SK-N-SH (cell line): ENCODE data around the gene TIE1. TPM values are rescaled to one million over a fixed set of nuclear protein-coding genes. Genes with fewer than 3 reads are reported as not detected.

Experiments
- CTCF ChIA-PET: fragments of 300-600, 350-600 bp; formaldehyde crosslinking; extraction: SDS; loops from one replicate; lab custom pipeline; 2021; lab: Yijun Ruan, JAX
- POLR2A ChIA-PET: fragments of 350-600 bp; sonication (Branson Sonifier 250); formaldehyde crosslinking; extraction: SDS; loops from one replicate; lab custom pipeline; 2020; ENCODE audit warnings: antibody characterized with exemption, inconsistent platforms; lab: Yijun Ruan, JAX
- DNase-seq: peaks from one replicate; pipeline ENCODE4 v3.0.0; 2012
- H2AFZ ChIP-seq: fragments of 200-600 bp; sonication (generic); 2 replicates; pipeline ENCODE4 v1.8.1; 2016; ENCODE audit warnings: antibody characterized with exemption, mild to moderate bottlenecking, low read depth
- H3F3A ChIP-seq: fragments of 200-600 bp; sonication (generic); replicated peaks from 2 replicates; pipeline ENCODE3; 2016; ENCODE audit warnings: antibody characterized with exemption, mild to moderate bottlenecking; ENCODE audit not compliant: insufficient read depth
- H3K27ac ChIP-seq, 2 experiments: fragments of 200-500 bp in 1 of 2; fragments of 200-600 bp in 1 of 2; sonication (Bioruptor generic) in 1 of 2; sonication (generic), shearing (Covaris generic) in 1 of 2; 2 replicates each; pipeline versions ENCODE4 v1.5.1 to v1.6.1; 2014 to 2016; ENCODE audit warnings: low read depth in 2 of 2, inconsistent platforms in 1 of 2, low read length in 1 of 2, mild to moderate bottlenecking in 1 of 2, mixed read lengths in 1 of 2
- H3K27me3 ChIP-seq: fragments of 200-600 bp; sonication (generic), shearing (Covaris generic); 2 replicates; pipeline ENCODE4 v1.6.1; 2016; ENCODE audit warnings: mixed run types; ENCODE audit not compliant: insufficient read depth
- H3K36me3 ChIP-seq, 2 experiments: fragments of 200-500 bp in 1 of 2; fragments of 200-600 bp in 1 of 2; sonication (Bioruptor generic) in 1 of 2; sonication (generic) in 1 of 2; replicated peaks in 1 of 2; 2 replicates each; pipeline versions ENCODE3 to v1.5.1; 2014 to 2016; ENCODE audit warnings: low read length in 1 of 2, mild to moderate bottlenecking in 1 of 2; ENCODE audit not compliant: insufficient read depth in 2 of 2, control insufficient read depth in 1 of 2
- H3K4me1 ChIP-seq, 2 experiments: fragments of 200-500 bp in 1 of 2; fragments of 200-600 bp in 1 of 2; sonication (Bioruptor generic) in 1 of 2; sonication (generic), shearing (Covaris generic) in 1 of 2; 2 replicates each; pipeline versions ENCODE4 v1.5.1 to v1.6.1; 2014 to 2016; ENCODE audit warnings: low read depth in 1 of 2, low read length in 1 of 2, mixed run types in 1 of 2; ENCODE audit not compliant: insufficient read depth in 2 of 2, control insufficient read depth in 1 of 2
- H3K4me2 ChIP-seq: fragments of 200-600 bp; sonication (generic), shearing (Covaris generic); 2 replicates; pipeline ENCODE4 v1.6.1; 2017; ENCODE audit warnings: mixed run types
- H3K4me3 ChIP-seq, 2 experiments: fragments of 200-500 bp in 1 of 2; fragments of 200-600 bp in 1 of 2; sonication (Bioruptor generic) in 1 of 2; sonication (generic), shearing (Covaris generic) in 1 of 2; 2 replicates each; pipeline versions ENCODE4 v1.5.1 to v1.8.1; 2014 to 2016; ENCODE audit warnings: low read depth in 2 of 2, inconsistent platforms in 1 of 2, low read length in 1 of 2, mild to moderate bottlenecking in 1 of 2, mixed read lengths in 1 of 2, moderate library complexity in 1 of 2
- H3K79me2 ChIP-seq: fragments of 200-600 bp; sonication (generic); 2 replicates; pipeline ENCODE4 v1.8.1; 2017; ENCODE audit warnings: mild to moderate bottlenecking; ENCODE audit not compliant: insufficient read depth
- H3K9ac ChIP-seq: fragments of 200-600 bp; sonication (generic); 2 replicates; pipeline ENCODE4 v1.6.1; 2017; ENCODE audit warnings: mixed run types
- H3K9me2 ChIP-seq: fragments of 200-600 bp; sonication (generic); 2 replicates; pipeline ENCODE4 v1.6.1; 2017; ENCODE audit warnings: mixed run types
- H3K9me3 ChIP-seq: fragments of 200-600 bp; sonication (generic); 2 replicates; pipeline ENCODE4 v1.6.1; 2017; ENCODE audit warnings: mixed run types, mild to moderate bottlenecking, moderate library complexity
- H4K20me1 ChIP-seq: fragments of 200-600 bp; sonication (generic); 2 replicates; pipeline ENCODE4 v1.6.1; 2017; ENCODE audit warnings: mild to moderate bottlenecking, mixed run types; ENCODE audit not compliant: insufficient read depth
- CHD2 ChIP-seq: fragments of 150-350 bp; IDR thresholded peaks from 2 replicates; pipeline ENCODE4 v1.6.1; 2018; ENCODE audit warnings: low read length; ENCODE audit not compliant: partially characterized antibody
- CTCF ChIP-seq: fragments of 200-600 bp; sonication (generic); IDR thresholded peaks from 2 replicates; pipeline ENCODE4 v1.6.1; 2017; ENCODE audit warnings: antibody characterized with exemption, mild to moderate bottlenecking, moderate library complexity
- ELF1 ChIP-seq: IDR thresholded peaks from 2 replicates; pipeline ENCODE4 v1.4.0; 2012
- FOSL2 ChIP-seq: IDR thresholded peaks from 2 replicates; pipeline ENCODE4 v1.4.0; 2012; ENCODE audit warnings: low read depth, mild to moderate bottlenecking, moderate library complexity, borderline replicate concordance
- FOXJ3 ChIP-seq: sonication (generic); formaldehyde crosslinking; IDR thresholded peaks from 2 replicates; pipeline ENCODE4 v1.5.1; 2020; ENCODE audit warnings: mild to moderate bottlenecking, missing genetic modification reagents
- FOXM1 ChIP-seq: IDR thresholded peaks from 2 replicates; pipeline ENCODE4 v1.4.0; 2012; ENCODE audit warnings: low read depth, mild to moderate bottlenecking
- GATA2 ChIP-seq: sonication (generic); formaldehyde crosslinking; IDR thresholded peaks from 2 replicates; pipeline ENCODE4 v1.5.0; 2020; ENCODE audit warnings: mild to moderate bottlenecking, missing genetic modification reagents
- NFIC ChIP-seq: IDR thresholded peaks from 2 replicates; pipeline ENCODE4 v1.4.0; 2012; ENCODE audit warnings: borderline replicate concordance
- NRF1 ChIP-seq: IDR thresholded peaks from 2 replicates; pipeline ENCODE4 v1.6.1; 2012; ENCODE audit warnings: low read depth, mild to moderate bottlenecking, low read length
- REST ChIP-seq: IDR thresholded peaks from 2 replicates; pipeline ENCODE4 v1.6.1; 2012; ENCODE audit warnings: mild to moderate bottlenecking, low read depth, low read length, moderate library complexity
- RXRA ChIP-seq: IDR thresholded peaks from 2 replicates; pipeline ENCODE4 v1.4.0; 2012; ENCODE audit warnings: low read depth, mild to moderate bottlenecking, borderline replicate concordance
- USF2 ChIP-seq: fragments of 150-350 bp; IDR thresholded peaks from 2 replicates; pipeline ENCODE4 v1.6.1; 2017; ENCODE audit warnings: antibody characterized with exemption, low read length, low read depth, borderline replicate concordance
- WGBS: methylation state at CpG from one replicate; pipeline ENCODE4 v1.1.6; 2017; ENCODE audit warnings: low lambda C conversion rate; 5-methylcytosine and 5-hydroxymethylcytosine counted together
- polyA plus RNA-seq, 3 experiments: library from polyadenylated mRNA; depleted of rRNA; stranded (reverse); fragments of >200 nt; gene quantifications; 2 replicates each; pipeline ENCODE4 v1.2.3, GENCODE V29; 2012
- TF ChIP-seq, protein P1 (sequence below): IDR thresholded peaks from 2 replicates; pipeline ENCODE4 v1.4.0; 2012; ENCODE audit warnings: low read depth

Gene TIE1
- polyA plus RNA-seq, 1 of the 3 experiments (the other 2 are of a cell fraction), result 1.6 TPM

GRCh38 chr1:43318831-43319230 lies 18.0 kb downstream of the TIE1 start:
- H3K27me3 ChIP-seq, result no peaks in the 10 kb centered on the region
- no peaks in the 10 kb centered on the region for H4K20me1 ChIP-seq
- no peak overlapping the region for H3K27ac ChIP-seq
- POLR2A ChIA-PET, result no interaction called here
- H3K9me3 ChIP-seq, result no peaks in the 10 kb centered on the region
- no peak overlapping the region for H3K4me3 ChIP-seq
- no peaks in the 10 kb centered on the region for H3K79me2 ChIP-seq
- H3K36me3 ChIP-seq, result no peaks in the 10 kb centered on the region
- CTCF ChIA-PET, result interaction anchor here (0.8 kb wide), 1 partner anchor 92 kb away, joined by 3 read pairs; no protein-coding TSS in a partner anchor
- no peaks in the 10 kb centered on the region for H3K9me2 ChIP-seq
- TF ChIP-seq, protein P1, sequence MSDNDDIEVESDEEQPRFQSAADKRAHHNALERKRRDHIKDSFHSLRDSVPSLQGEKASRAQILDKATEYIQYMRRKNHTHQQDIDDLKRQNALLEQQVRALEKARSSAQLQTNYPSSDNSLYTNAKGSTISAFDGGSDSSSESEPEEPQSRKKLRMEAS, result no peak
- TF ChIP-seq NRF1, result no peak
- TF ChIP-seq CTCF, result no peak
- TF ChIP-seq USF2, result no peak
- no peak for TF ChIP-seq ELF1
- TF ChIP-seq GATA2 (CRISPR knock-in tag), result no peak
- TF ChIP-seq REST, result no peak
- TF ChIP-seq RXRA, result no peak
- no peak for TF ChIP-seq CHD2
- TF ChIP-seq FOXJ3 (CRISPR knock-in tag), result no peak
- TF ChIP-seq FOXM1, result no peak
- no peak for TF ChIP-seq FOSL2
- TF ChIP-seq NFIC, result no peak
- 60% methylated on average over 4 of the region's 4 CpGs for WGBS
- H3K4me1 ChIP-seq, result no peaks in the 10 kb centered on the region
- no peak overlapping the region for H3K9ac ChIP-seq
- H3K4me2 ChIP-seq, result no peak overlapping the region
- no peaks in the 10 kb centered on the region for H3F3A ChIP-seq
- H2AFZ ChIP-seq, result no peak overlapping the region
- DNase-seq, result no peak
